ACC112 (cell line): ENCODE data around the gene FBXL15.

ENCODE experiments used
- H2AFZ ChIP-seq: fragments of 200-600 bp; sonication (generic); one replicate; pipeline ENCODE4 v1.6.0; 2017; ENCODE audit warnings: antibody characterized with exemption, low read length; ENCODE audit not compliant: unreplicated experiment
- H3K27ac ChIP-seq: fragments of 200-600 bp; sonication (generic); 2 replicates; pipeline ENCODE4 v1.5.1; 2014; ENCODE audit warnings: low read depth, mild to moderate bottlenecking, antibody characterized with exemption, low read length, moderate library complexity
- H3K27me3 ChIP-seq: fragments of 200-600 bp; sonication (generic); 2 replicates; pipeline ENCODE4 v1.6.1; 2014; ENCODE audit warnings: mild to moderate bottlenecking, antibody characterized with exemption, low read length, moderate library complexity, mixed read lengths; ENCODE audit not compliant: insufficient read depth
- H3K36me3 ChIP-seq: fragments of 200-600 bp; sonication (generic); 2 replicates; pipeline ENCODE4 v1.6.1; 2016; ENCODE audit warnings: mild to moderate bottlenecking, antibody characterized with exemption, low read length, moderate library complexity, mixed read lengths; ENCODE audit not compliant: insufficient read depth
- H3K4me1 ChIP-seq: fragments of 200-600 bp; sonication (generic); one replicate; pipeline ENCODE4 v1.6.1; 2016; ENCODE audit warnings: low read length, mixed read lengths; ENCODE audit not compliant: insufficient read depth, unreplicated experiment, control insufficient read depth
- H3K4me3 ChIP-seq: fragments of 200-600 bp; sonication (generic); 2 replicates; pipeline ENCODE4 v1.5.1; 2014; ENCODE audit warnings: mild to moderate bottlenecking, low read depth, low read length
- H3K79me2 ChIP-seq: fragments of 200-600 bp; sonication (generic); one replicate; pipeline ENCODE4 v1.6.0; 2016; ENCODE audit warnings: low read length; ENCODE audit not compliant: control insufficient read depth, unreplicated experiment, insufficient read depth

FBXL15 gene

DNA sequence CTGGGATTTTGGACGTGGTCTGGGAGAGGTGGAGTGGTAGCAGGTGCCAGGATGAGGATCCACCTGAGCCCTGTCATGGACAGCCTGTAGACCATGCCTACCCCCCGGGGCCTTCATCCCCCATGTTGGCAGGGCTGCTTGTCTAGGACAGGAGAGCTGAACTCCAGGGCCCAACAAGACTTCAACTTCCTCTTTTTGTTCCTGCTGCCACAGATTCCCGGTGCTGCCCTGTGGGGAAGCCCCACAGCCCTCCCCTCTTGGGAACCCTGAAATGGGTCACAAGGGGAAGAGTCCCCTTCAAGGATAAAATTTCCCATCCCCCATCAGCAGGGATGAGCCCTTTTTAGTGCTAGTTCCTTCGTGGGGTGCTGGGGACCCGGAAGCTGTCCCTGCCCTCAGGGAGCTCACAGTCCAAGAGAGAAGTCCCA is 13.0 kb downstream of the FBXL15 start:
- H3K4me1 ChIP-seq, result peaks cover 19% of the 10 kb centered on the region
- no peak overlapping the region for H3K27ac ChIP-seq
- H3K27me3 ChIP-seq, result no peaks in the 10 kb centered on the region
- H3K36me3 ChIP-seq, result 0 out of 2 replicates have a peak, but pooled peaks cover 3% of the 10 kb centered on the region
- no peak overlapping the region; the same call in 1 of the 2 replicates for H3K4me3 ChIP-seq
- H2AFZ ChIP-seq, result no peak overlapping the region
- H3K79me2 ChIP-seq, result peaks cover 27% of the 10 kb centered on the region

DNA sequence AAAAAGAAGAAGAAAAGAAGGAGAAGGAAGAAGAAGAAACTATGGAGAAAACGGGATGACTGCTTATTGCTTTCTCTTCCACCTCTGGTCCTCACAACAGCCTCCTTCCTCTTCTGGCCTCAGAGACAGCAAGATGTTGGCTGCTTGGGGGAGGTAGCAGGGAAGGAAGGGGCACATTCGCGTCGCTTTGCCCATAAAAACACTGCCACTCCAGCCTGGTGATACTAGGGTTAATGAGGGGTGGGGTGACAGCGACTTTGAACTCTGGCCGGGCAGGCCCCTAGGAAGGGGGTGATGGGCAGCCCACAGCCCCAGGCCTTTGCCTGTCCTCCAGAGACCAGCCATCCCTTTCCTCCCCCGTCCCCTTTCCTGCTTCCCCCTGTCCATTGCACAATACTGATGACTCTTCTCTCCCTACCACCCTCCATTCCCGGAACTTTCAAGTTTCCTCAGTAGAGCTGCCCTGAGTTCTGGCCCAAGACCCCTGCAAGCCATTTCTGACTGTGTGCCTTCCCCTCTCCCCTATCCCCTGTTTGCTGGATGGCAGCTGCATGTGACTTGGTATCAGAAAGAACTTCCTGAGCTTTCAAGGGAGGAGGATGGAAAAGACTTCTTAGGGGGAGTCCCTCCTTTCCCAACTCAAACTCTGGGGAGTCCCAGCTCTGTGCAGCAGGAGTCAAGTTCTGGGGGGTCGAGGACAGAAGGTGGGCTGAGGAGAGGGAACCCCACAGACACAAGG is 13.9 kb downstream of the FBXL15 start:
- H3K4me1 ChIP-seq, result peaks cover 19% of the 10 kb centered on the region
- no peaks in the 10 kb centered on the region for H3K27me3 ChIP-seq
- H3K27ac ChIP-seq, result peak overlapping the region; percentile 60
- H3K4me3 ChIP-seq, result peak overlapping the region; percentile 78
- 0 out of 2 replicates have a peak, but pooled peaks cover 3% of the 10 kb centered on the region for H3K36me3 ChIP-seq
- peak overlapping the region; percentile 79 for H2AFZ ChIP-seq
- H3K79me2 ChIP-seq, result peaks cover 27% of the 10 kb centered on the region

DNA sequence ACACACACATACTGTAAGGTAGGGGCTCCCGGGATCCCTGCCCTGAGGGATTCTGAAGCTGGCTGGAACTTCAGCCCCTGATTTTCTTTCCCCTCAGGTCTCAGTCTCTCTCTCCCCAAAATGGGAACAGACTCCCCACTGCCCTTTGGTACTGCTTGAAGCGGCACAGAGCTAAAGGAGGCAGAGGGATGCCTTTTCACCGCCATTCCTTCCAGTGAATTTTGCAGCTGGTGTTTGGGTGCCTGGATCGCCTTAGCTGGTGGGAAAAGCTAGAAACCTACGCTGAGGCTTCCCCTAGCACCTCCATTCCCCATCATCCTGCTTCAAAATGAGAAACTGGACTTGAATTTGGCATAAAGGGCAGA is 14.5 kb downstream of the FBXL15 start:
- H3K4me1 ChIP-seq, result peaks cover 19% of the 10 kb centered on the region
- peaks cover 27% of the 10 kb centered on the region for H3K79me2 ChIP-seq
- peak overlapping the region; percentile 60 for H3K27ac ChIP-seq
- no peaks in the 10 kb centered on the region for H3K27me3 ChIP-seq
- H2AFZ ChIP-seq, result peak overlapping the region; percentile 26
- 0 out of 2 replicates have a peak, but pooled peaks cover 3% of the 10 kb centered on the region for H3K36me3 ChIP-seq
- peak overlapping the region; percentile 78 for H3K4me3 ChIP-seq

DNA sequence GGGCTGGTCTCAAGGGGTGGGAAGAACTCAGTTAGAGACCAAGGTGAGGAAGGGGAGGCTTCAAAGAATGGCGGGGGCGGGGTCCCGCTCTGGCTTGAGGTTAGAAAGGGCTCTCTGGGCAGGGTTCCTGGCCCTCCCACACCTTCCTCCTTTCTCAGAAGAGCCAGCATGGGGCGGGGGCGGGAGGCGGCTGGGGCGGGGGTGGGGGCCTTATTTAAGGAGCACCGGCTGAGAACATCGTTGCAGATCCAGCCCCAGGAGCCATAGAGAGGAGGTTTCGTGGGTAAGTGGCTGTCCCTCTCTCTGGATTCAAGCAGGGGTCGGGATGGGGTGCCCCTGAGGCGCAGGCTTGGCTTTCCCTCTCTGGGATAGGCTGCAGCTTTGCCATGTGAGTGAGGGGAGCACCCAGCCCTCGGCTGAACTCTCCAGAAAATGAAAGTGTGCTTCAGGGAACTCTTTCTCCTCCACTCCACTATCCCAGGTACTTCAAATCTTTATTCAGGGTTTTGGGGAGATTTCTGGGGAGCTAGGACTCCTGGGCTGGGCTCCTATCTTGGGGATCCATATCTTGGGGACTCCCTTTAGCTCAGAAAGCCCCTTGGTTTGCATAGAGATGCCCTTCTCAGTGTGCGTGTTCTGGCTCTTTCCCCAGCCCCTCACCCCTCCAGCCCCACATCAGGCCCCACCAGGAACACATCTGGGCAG is 15.0 kb downstream of the FBXL15 start:
- Histone ChIP-seq H3K27me3 (no peaks in the 10 kb centered on the region), H3K4me1 (peaks cover 19% of the 10 kb centered on the region), H2AFZ (peak overlapping the region; percentile 70), H3K4me3 (peak overlapping the region; percentile 78), H3K36me3 (0 out of 2 replicates have a peak, but pooled peaks cover 3% of the 10 kb centered on the region), H3K79me2 (peaks cover 23% of the 10 kb centered on the region), H3K27ac (peak overlapping the region; percentile 60)

- Histone ChIP-seq H3K79me2 (peaks cover 20% of the 10 kb centered on the region), H3K27me3 (no peaks in the 10 kb centered on the region), H2AFZ (no peak overlapping the region), H3K4me1 (peaks cover 19% of the 10 kb centered on the region), H3K4me3 (peak overlapping the region; percentile 78), H3K27ac (no peak overlapping the region; the same call in 1 of the 2 replicates), H3K36me3 (0 out of 2 replicates have a peak, but pooled peaks cover 3% of the 10 kb centered on the region)
These were observed 15.7 kb downstream of the FBXL15 start for GRCh38 chr10:102436312-102436711.

- Histone ChIP-seq H2AFZ (no peak overlapping the region), H3K36me3 (0 out of 2 replicates have a peak, but pooled peaks cover 3% of the 10 kb centered on the region), H3K27ac (no peak overlapping the region), H3K27me3 (no peaks in the 10 kb centered on the region), H3K79me2 (peaks cover 9% of the 10 kb centered on the region), H3K4me3 (peak overlapping the region; percentile 2; the same call in 1 of the 2 replicates), H3K4me1 (peaks cover 16% of the 10 kb centered on the region)
These were observed 16.9 kb downstream of the FBXL15 start for GRCh38 chr10:102437515-102437914.

DNA sequence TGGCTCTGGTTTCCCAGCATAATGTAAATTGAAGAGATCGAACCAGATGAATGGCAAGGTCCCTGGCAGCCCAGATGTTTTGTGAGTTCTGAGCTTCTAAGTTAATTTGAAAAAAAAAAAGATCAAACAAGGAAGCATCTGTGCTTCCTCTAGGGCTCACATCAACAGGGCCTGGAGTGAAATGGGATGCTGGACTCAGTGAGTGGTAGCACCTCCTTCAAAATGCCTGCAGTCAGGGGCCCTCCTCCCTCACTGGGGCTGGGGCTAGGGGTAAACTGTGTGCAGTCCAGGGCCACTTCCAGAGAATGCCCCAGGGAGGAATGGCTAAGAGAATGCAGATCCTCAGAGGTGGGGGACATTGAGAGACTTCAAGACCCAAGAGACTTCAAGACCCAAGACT is 17.7 kb downstream of the FBXL15 start:
- Histone ChIP-seq H2AFZ (no peak overlapping the region), H3K27ac (no peak overlapping the region), H3K27me3 (no peaks in the 10 kb centered on the region), H3K79me2 (peaks cover 9% of the 10 kb centered on the region), H3K36me3 (0 out of 2 replicates have a peak, but pooled peaks cover 3% of the 10 kb centered on the region), H3K4me3 (no peak overlapping the region; the same call in 1 of the 2 replicates), H3K4me1 (peaks cover 16% of the 10 kb centered on the region)

GRCh38 chr10:102444851-102445250 is 24.2 kb downstream of the FBXL15 start:
- H3K4me1 ChIP-seq, result peaks cover 5% of the 10 kb centered on the region

GRCh38 chr10:102449321-102450123 is 28.9 kb downstream of the FBXL15 start:
- Histone ChIP-seq H3K36me3 (no peaks in the 10 kb centered on the region), H3K27ac (no peak overlapping the region), H2AFZ (peak overlapping the region; percentile 93), H3K27me3 (no peaks in the 10 kb centered on the region), H3K4me3 (peak overlapping the region; percentile 99), H3K79me2 (peaks cover 2% of the 10 kb centered on the region), H3K4me1 (peaks cover 29% of the 10 kb centered on the region)

More at GRCh38 chr10:102444851-102445250, 24.2 kb downstream of the FBXL15 start:
- Histone ChIP-seq H3K4me3 (no peak overlapping the region), H3K79me2 (no peaks in the 10 kb centered on the region), H2AFZ (no peak overlapping the region), H3K36me3 (no peaks in the 10 kb centered on the region), H3K27me3 (no peaks in the 10 kb centered on the region), H3K27ac (no peak overlapping the region)

- no peaks in the 10 kb centered on the region for H3K36me3 ChIP-seq
- peaks cover 30% of the 10 kb centered on the region for H3K4me1 ChIP-seq
- H3K79me2 ChIP-seq, result peaks cover 2% of the 10 kb centered on the region
- no peaks in the 10 kb centered on the region for H3K27me3 ChIP-seq
- no peak overlapping the region for H3K27ac ChIP-seq
- peak overlapping the region; percentile 93 for H2AFZ ChIP-seq
- peak overlapping the region; percentile 99 for H3K4me3 ChIP-seq
These were observed 29.4 kb downstream of the FBXL15 start for GRCh38 chr10:102450124-102450373.
